ENCODE measurements around the gene RRP9. TPM values are rescaled to one million over a fixed set of nuclear protein-coding genes. Genes with fewer than 3 reads are reported as not detected.

RRP9 gene
- total RNA-seq, 1 experiment from 2014 or later = 32.3 TPM

GRCh38 chr3:51938780-51939425, 2.8 kb downstream of the RRP9 start:
- Histone ChIP-seq H3K4me3 (ENCODE audit: low read depth, low read length, poor library complexity, severe bottlenecking) (no peak overlapping the region), H3K36me3 (ENCODE audit: insufficient read depth, low read length, poor library complexity, severe bottlenecking) (no peaks in the 10 kb centered on the region), H3K9me3 (ENCODE audit: low read depth, low read length, poor library complexity, severe bottlenecking) (no peaks in the 10 kb centered on the region), H3K27me3 (replicated peaks; ENCODE audit: insufficient read depth, low read depth, low read length, poor library complexity) (no peaks in the 10 kb centered on the region), H3K27ac (ENCODE audit: low read depth, low read length, poor library complexity, severe bottlenecking) (no peak overlapping the region), H3K4me1 (ENCODE audit: insufficient read depth, low read length, poor library complexity, severe bottlenecking) (peaks cover 6% of the 10 kb centered on the region)
- no peak for TF ChIP-seq EZH2 (IDR thresholded peaks at IDR 0.05; ENCODE audit: borderline replicate concordance, low read depth, low read length, poor library complexity, severe bottlenecking)
- TF ChIP-seq CTCF (conservative IDR thresholded peaks at IDR 0.05; ENCODE audit: low read depth, low read length) = no peak
- ChIA-PET POLR2A (ENCODE audit: low non-redundant PET) (no interaction called here), CTCF (no interaction called here)
- intact Hi-C loops (cut with micrococcal nuclease; ENCODE audit: unreplicated experiment) = no loop called here
- no peak for DNase-seq (ENCODE audit: low spot score)
- no TSS peak for BruUV-seq (replicated peaks)

GRCh38 chr3:51937611-51938450, 3.9 kb downstream of the RRP9 start:
- Histone ChIP-seq H3K27ac (ENCODE audit: low read depth, low read length, poor library complexity, severe bottlenecking) (no peak overlapping the region), H3K9me3 (ENCODE audit: low read depth, low read length, poor library complexity, severe bottlenecking) (no peaks in the 10 kb centered on the region), H3K4me3 (ENCODE audit: low read depth, low read length, poor library complexity, severe bottlenecking) (no peak overlapping the region), H3K36me3 (ENCODE audit: insufficient read depth, low read length, poor library complexity, severe bottlenecking) (no peaks in the 10 kb centered on the region), H3K27me3 (replicated peaks; ENCODE audit: insufficient read depth, low read depth, low read length, poor library complexity) (no peaks in the 10 kb centered on the region), H3K4me1 (ENCODE audit: insufficient read depth, low read length, poor library complexity, severe bottlenecking) (peaks cover 5% of the 10 kb centered on the region)
- BruUV-seq (replicated peaks) = no TSS peak
- CTCF ChIA-PET = no interaction called here
- TF ChIP-seq CTCF (conservative IDR thresholded peaks at IDR 0.05; ENCODE audit: low read depth, low read length) (no peak), EZH2 (IDR thresholded peaks at IDR 0.05; ENCODE audit: borderline replicate concordance, low read depth, low read length, poor library complexity, severe bottlenecking) (no peak)
- POLR2A ChIA-PET (ENCODE audit: low non-redundant PET) = no interaction called here
- intact Hi-C loops (cut with micrococcal nuclease; ENCODE audit: unreplicated experiment) = no loop called here
- DNase-seq (ENCODE audit: low spot score) = no peak

GRCh38 chr3:51937014-51937413, 4.7 kb downstream of the RRP9 start:
- ChIA-PET CTCF (no interaction called here), POLR2A (ENCODE audit: low non-redundant PET) (no interaction called here)
- DNase-seq (ENCODE audit: low spot score) = no peak
- Histone ChIP-seq H3K9me3 (ENCODE audit: low read depth, low read length, poor library complexity, severe bottlenecking) (no peaks in the 10 kb centered on the region), H3K4me1 (ENCODE audit: insufficient read depth, low read length, poor library complexity, severe bottlenecking) (no peaks in the 10 kb centered on the region), H3K36me3 (ENCODE audit: insufficient read depth, low read length, poor library complexity, severe bottlenecking) (no peaks in the 10 kb centered on the region), H3K27me3 (replicated peaks; ENCODE audit: insufficient read depth, low read depth, low read length, poor library complexity) (no peaks in the 10 kb centered on the region), H3K4me3 (ENCODE audit: low read depth, low read length, poor library complexity, severe bottlenecking) (no peak overlapping the region), H3K27ac (ENCODE audit: low read depth, low read length, poor library complexity, severe bottlenecking) (no peak overlapping the region)
- TF ChIP-seq EZH2 (IDR thresholded peaks at IDR 0.05; ENCODE audit: borderline replicate concordance, low read depth, low read length, poor library complexity, severe bottlenecking) (no peak), CTCF (conservative IDR thresholded peaks at IDR 0.05; ENCODE audit: low read depth, low read length) (no peak)
- intact Hi-C loops (cut with micrococcal nuclease; ENCODE audit: unreplicated experiment) = no loop called here
- BruUV-seq (replicated peaks) = no TSS peak
